ENCODE results near the gene POM121.
"Not testable (repeated sequence)": the region's sequence is repeated elsewhere in the genome, so short reads cannot be mapped to it uniquely, and the experiment has no call there.

The POM121 gene

DNA sequence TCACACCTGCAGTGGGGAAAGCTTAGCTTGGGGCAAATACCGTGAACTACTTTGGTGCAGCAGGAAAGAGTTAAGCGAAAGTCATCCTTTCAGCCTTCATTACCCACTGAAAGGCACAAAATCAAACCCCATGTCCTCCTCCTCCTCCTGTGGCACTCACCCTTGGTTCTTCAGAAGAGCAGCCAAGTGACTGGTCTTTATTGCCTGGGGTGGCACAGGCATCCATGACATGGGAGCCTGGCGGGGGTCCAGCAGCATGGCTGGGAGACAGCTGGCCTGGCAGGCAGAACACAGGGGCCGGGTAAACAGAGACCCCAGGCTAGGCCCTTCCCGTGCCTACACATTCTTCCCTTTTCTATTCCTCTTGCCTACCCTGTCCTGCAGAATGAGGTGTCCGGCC is 24.8 kb downstream of the POM121 start:
- not testable (repeated sequence) for DNase-seq

- DNase-seq: not testable (repeated sequence)
These were observed 25.5 kb downstream of the POM121 start for GRCh38 chr7:72950432-72950831.

DNA sequence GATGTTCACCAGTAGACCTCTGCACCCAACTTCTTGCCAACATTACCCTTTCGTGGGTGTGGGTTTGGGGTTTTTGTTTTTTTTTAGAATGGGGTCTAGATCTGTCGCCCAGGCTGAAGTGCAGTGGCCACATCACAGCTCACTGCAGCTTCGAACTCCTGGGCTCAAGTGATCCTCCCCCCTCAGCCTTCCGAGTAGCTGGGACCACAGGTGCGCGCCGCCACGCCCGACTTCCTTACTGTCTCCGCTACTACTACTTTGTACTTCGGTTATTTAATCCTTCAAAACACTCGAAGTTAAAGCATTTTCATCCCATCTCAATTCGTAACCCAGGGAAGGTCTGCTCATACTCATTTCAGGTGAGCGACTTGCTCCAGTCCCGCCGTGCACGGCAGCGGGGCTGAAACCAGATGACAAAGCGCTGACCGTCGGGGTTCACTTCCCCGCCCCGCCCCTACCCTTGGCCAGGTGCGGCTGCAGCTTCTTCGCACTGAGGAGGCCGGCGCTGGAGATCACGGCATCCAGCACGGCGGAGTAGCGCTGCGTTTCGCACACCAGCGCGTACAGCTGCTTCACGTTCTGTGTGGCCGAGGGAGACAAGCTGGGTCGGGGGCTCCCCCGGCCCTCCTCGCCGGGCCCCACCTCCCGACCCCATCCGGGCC is 29.1 kb downstream of the POM121 start:
- DNase-seq: not testable (repeated sequence)

- DNase-seq: not testable (repeated sequence)
These were observed 29.8 kb downstream of the POM121 start for GRCh38 chr7:72954563-72955198.

- not testable (repeated sequence) for DNase-seq
These were observed 35.1 kb downstream of the POM121 start for GRCh38 chr7:72960029-72960428.

DNA sequence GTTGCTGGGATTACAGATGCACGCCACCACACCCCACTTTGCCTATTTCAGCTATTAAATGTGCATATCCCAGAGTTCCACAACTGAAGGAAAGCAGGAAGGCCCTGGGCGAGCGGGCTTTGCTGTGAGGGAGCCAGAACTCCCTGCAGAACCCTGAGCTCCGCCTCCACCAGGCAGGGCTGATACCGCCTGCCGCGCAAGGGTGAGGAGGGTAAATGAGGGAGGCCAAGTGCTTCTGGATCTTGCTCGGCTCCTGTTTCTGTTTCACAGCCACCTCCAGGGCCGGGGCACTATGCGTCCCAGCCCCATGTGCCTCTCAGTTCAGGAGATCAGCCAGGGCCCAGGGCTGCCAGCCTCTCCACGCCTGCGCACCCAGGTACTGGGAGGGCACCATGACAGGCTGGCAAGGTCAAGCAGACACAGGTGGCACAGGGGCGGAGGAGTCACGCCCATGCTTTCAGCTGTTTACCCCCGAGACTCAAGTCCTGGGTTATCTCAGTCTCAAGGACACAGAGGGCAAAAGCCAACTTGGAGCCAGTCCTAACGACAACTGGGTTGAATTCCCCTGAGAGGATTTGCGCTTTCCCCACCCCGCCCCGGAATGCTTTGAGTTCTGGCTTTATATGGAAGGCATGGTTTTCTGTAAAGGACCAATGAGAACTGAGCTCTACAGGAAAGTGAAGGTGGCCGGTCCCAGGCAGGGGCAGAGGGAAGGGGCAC is 35.9 kb downstream of the POM121 start:
- not testable (repeated sequence) for DNase-seq

GRCh38 chr7:72961346-72961650 is 36.4 kb downstream of the POM121 start:
- not testable (repeated sequence) for DNase-seq

DNA sequence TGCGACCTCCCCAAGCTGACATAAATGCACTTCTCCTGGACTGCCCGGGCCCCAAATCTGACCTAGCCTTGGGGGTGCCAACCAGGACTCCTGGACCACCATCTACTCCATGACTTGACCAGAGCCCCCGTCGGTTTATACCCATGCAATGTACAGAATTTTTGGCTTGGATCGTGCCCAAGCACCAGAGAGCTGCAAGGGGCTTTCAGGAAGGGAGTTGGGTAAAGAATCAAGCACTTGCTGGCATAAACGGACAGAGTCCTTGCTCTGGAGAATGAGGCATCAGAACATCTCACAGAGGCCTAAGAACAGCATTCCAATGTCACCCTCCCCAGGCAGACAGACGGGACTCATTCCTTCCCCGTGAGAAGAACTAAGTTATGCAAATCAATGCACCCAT is 38.2 kb downstream of the POM121 start:
- DNase-seq: not testable (repeated sequence)

DNA sequence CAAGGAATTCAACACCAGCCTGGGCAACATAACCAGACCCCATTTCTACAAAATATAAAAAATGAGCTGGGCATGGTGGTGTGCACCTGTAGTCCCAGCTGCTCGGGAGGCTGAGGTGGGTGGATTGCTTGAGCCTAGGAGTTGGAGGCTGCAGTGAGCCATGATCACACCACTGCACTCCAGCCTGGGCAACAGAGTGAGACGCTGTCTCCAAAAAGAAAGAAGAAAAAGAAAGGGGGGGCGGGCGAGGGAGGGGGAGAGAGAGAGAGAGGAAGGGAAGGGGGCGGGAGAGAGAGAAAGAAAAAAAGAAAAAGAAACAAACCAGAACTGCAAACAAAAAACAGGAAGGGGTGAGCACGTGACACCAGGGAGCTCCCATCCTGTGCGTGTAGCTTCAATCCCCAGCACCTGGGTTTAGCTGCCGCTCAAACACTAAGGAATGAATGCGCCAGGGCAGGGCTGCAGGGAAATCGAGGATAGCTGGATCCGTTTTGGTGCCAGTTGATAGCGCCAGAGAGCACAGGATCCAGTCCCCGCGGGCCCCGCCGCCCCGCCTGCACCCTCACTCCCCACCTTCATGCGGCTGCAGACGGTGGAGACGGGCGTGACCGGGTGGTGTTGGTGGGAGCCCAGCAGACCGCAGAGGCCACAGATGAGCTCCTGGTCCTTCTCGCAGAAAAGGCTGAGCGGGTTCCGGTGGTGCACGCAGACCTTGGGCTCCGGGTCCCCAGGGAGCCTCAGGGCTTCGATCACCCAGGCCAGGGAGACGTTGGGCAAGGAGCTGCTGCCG is 40.5 kb downstream of the POM121 start:
- DNase-seq: not testable (repeated sequence)

DNA sequence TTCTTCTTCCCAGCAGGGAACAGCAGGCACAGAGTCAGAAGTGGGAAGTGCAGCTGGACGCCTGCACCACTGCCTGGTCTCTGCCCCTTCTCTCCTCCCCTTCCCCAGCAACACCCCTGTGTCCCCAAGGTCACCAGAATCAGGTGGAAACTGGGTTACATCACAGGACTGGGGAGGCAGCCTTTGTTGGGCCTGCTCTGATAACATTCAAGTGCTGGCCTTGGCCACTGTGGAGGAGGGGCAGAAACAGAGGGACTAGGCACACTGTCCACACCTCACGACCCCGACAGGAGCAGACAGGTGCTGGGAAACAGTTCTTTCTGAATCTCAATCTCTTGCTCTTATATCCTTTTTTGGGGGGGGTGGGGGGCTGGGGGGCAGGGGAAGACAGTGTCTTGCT is 42.0 kb downstream of the POM121 start:
- DNase-seq: not testable (repeated sequence)

- not testable (repeated sequence) for DNase-seq
These were observed 44.2 kb downstream of the POM121 start, which contains the start of gene TRIM74 for GRCh38 chr7:72968980-72969516. Gene TRIM74 (minus strand): TSS chr7:72969466. CDS start chr7:72966157, 3,309 bp downstream.

DNA sequence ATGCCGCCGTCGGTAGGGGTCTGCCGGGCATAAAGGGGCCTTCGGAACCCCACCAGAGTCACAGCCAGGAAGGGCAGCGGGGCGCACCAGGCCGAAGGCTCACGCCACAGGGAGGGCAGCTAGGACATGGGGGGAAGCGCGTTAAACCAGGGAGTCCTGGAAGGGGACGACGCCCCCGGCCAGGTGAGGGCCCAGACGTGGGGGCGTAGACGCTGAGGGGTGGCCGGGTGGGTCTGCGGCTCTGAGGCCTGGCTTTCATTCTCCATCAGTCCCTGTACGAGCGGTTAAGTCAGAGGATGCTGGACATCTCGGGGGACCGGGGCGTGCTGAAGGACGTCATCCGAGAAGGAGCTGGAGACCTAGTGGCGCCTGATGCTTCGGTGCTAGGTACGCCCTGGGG is 44.8 kb downstream of the POM121 start:
- not testable (repeated sequence) for DNase-seq

DNA sequence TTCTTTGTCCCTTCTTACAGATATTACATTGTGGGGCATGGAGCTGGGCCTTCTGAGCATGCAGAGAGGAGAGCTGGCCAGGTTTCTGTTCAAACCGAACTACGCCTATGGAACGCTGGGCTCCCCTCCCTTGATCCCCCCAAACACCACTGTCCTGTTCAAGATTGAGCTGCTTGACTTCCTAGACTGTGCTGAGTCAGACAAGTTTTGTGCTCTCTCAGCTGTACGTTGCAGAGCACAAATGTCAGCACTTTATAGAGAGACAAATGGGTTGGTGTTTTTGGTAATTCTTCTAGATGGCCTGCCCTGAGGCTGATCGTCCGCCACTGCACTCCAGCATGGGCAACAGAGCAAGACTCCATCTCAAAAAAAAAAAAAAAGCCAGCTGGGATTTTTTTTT is 46.6 kb downstream of the POM121 start:
- DNase-seq: not testable (repeated sequence)

- DNase-seq: not testable (repeated sequence)
These were observed 49.9 kb downstream of the POM121 start for GRCh38 chr7:72974781-72975180.

GRCh38 chr7:72975656-72976286 is 50.9 kb downstream of the POM121 start:
- DNase-seq: not testable (repeated sequence)

DNA sequence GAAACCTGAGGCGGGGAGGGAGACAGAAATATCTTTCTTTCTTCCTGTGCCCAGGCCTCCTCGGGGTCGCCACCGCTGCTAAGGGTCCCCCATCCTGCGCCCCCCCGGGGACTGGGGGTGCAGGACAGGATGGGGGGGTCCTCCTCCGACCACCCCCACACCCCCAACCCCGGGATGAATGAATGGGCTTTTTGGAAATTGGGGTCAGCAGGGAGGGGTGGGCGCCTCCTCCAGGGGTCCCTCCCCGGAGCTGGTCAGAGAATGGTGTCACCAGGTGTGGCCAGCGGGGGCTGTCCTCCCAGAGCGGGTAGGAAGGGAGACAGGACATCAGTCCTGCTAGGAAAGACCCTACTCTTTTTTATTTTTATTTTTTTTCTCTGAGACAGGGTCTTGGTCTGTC is 51.5 kb downstream of the POM121 start:
- DNase-seq: not testable (repeated sequence)

DNA sequence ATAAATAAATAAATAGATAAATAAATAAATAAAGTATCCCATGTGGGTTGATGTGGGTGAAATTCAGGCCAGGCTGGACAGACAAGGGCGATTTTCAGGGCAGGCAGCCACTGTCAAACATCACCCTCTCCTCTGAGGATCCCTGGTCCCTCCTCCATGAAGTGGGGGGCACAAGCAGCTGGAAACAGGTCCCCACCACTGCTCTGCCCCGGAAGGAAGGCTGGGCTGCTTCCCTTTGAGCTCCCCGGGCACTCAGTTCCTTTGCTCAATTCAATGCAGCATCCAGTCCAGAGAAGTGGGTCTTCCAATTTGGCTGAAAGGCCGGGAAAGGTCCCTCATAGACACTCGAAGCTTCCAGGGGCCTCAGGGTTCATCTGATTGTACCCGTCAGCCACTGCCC is 55.5 kb downstream of the POM121 start:
- DNase-seq: not testable (repeated sequence)

DNA sequence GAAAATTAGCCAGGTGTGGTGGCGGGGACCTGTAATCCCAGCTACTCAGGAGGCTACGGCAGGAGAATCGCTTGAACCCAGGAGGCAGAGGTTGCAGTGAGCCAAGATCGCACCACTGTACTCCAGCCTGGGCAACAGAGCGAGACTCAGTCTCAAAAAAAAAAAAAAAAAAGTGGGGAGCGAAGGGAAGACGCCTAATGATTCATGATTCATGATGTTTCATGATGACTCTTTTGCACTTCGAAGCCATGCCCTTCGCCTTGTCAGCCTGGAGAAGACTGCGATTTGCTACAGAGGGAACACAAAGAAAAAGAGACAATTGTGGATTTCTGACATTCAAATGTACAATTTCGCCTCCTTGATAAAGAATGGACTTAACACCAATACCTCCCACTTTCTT is 57.2 kb downstream of the POM121 start:
- not testable (repeated sequence) for DNase-seq

GRCh38 chr7:72990146-72990913 is 65.4 kb downstream of the POM121 start:
- not testable (repeated sequence) for DNase-seq

GRCh38 chr7:72995484-72995883 is 70.6 kb downstream of the POM121 start:
- DNase-seq: not testable (repeated sequence)

DNA sequence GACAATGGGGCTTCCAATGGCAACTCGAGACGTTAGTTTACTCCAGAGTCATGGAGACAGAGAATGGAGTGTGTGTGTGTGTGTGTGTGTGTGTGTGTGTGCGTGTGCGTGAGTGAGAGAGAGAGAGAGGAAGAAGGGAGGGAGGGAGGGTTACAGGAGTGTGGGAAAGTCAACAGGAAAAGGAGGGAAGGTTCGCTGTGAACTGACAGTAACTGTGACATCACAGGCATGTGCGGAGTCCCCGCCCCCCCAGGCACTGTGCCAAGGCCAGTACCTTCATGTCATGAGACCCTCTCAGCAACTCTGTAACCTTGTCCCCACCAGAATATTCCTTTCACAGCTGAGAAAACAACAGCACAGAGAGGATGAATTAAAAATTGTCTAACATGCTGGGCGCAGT is 72.6 kb downstream of the POM121 start:
- DNase-seq: not testable (repeated sequence)

Measured in fibroblast of skin of back (primary cell).